IPS-15b (cell line): ENCODE results near the gene RGPD6.
"Not testable (repeated sequence)": the region's sequence is repeated elsewhere in the genome, so short reads cannot be mapped to it uniquely, and the experiment has no call there.

ENCODE experiments used
- H3K27me3 ChIP-seq: one replicate; pipeline ENCODE4 v1.6.1; 2013; ENCODE audit warnings: low read length; ENCODE audit not compliant: control insufficient read depth, insufficient read depth
- H3K36me3 ChIP-seq: one replicate; pipeline ENCODE4 v1.6.1; 2013; ENCODE audit warnings: low read length; ENCODE audit not compliant: control insufficient read depth, insufficient read depth
- H3K4me1 ChIP-seq: one replicate; pipeline ENCODE4 v1.6.1; 2013; ENCODE audit warnings: mild to moderate bottlenecking, low read length; ENCODE audit not compliant: control insufficient read depth, insufficient read depth
- H3K4me3 ChIP-seq: one replicate; pipeline ENCODE4 v1.5.1; 2013; ENCODE audit warnings: low read depth, low read length
- H3K9ac ChIP-seq: one replicate; pipeline ENCODE4 v1.6.1; 2013; ENCODE audit warnings: low read depth, mild to moderate bottlenecking, low read length
- H3K9me3 ChIP-seq: one replicate; pipeline ENCODE4 v1.6.1; 2013; ENCODE audit warnings: mild to moderate bottlenecking, low read length; ENCODE audit not compliant: control insufficient read depth, insufficient read depth

The RGPD6 gene

DNA sequence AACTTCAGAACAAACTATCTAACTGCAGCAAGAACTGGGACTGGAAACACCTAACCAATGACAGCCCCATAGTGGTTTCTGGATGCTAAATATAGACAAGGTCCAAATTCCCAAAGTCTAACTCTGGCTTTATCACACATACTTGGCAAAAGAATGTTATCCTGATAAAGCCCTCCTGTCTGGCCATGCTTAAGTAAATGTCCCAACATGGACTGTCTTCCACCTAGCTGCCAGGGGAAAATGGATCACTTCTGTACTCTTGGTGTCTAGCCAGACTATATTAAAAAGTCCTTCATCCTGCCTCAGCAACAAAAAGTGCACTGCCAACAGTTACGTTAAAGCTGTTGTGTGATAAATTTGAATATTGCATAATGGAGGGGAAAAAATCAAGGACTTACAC lies 11.5 kb upstream of the RGPD6 start:
- H3K36me3 ChIP-seq, H3K9me3 ChIP-seq, H3K4me1 ChIP-seq, H3K9ac ChIP-seq, H3K27me3 ChIP-seq, H3K4me3 ChIP-seq: not testable (repeated sequence)

DNA sequence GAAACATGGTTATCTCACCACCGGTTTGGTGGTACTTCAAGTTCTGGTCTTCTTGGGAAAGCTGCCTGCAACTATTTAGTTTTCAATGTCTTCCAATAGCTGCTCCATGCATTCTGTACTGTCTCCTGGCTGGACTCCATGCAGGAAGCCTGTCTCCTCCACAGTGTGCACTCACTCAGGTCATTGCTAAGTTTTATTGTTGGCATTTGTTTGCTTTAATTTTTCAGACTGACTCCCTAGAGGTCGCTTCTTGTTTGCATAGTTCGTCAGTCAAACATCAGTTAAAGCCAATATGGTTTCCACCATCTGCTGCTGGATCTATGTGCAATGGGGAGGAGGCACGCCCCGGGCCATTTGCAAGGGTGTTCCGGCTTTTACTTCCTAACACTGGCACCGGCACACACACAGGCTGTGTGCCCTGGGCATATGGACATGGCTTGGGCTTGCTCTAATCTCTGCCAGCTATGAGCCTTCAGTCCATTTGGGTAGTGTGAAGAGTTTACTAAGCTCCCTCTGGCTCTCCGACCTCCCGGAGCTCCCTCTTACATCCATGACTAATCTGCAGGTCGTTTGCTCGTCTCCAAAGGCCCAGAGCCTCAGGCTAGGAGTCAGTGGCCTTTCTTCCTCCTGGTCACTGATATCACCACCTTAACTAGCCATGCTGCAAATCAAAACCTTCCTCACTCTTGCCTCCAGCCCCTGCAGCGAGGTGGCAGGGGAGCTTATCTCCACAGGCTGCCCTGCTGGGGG lies 2.4 kb upstream of the RGPD6 start:
- H3K27me3 ChIP-seq, H3K4me1 ChIP-seq, H3K36me3 ChIP-seq, H3K9me3 ChIP-seq, H3K4me3 ChIP-seq, H3K9ac ChIP-seq: not testable (repeated sequence)

DNA sequence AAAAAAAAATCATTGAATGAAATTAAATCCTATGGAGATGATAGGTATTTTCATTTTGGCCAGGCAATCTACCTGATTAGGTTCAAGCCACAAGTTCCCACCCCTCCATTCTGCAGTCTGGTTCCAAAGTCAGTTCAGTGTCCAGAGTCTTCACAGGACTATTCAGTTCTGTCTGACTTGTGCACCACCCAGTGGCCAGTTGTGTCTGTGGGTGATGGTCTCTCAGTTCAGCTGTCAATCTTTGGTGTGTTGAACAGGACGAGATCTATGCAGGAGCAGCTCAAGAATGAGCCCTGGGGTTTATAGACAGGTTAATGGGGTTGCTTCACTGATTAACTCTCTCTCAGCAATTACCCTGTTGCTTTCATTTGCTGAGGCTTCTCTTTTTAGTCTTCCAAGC lies 1.4 kb upstream of the RGPD6 start:
- H3K9ac ChIP-seq, H3K36me3 ChIP-seq, H3K27me3 ChIP-seq, H3K4me3 ChIP-seq, H3K9me3 ChIP-seq, H3K4me1 ChIP-seq: not testable (repeated sequence)

DNA sequence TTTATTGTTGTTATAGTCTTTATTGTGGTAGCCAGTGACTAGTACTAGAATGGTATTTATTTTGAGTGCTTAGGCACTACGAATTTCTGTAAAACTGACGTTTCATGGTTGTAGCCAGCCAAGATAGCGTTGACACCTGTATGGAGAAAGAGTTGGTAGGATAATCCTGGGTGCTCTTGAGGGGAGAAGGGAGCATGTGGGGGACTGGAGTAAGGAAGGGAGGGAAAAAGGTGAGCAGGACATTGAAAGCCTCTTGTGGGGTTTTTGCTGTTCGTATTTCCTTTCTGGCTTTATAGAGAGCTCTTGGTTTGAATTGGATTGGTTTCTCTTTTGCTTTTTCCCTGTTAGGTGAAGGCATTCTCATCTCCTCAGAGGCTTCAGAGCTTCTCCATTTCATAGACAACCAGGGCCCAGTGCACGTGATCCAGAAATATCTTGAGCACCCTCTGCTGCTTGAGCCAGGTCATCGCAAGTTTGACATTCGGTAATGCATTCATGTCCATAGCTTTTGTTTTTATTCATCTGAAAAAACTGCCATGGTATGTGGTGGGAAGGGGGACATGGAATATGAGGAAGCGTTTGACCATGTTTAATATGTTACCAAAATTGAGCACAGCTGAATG lies 77.2 kb downstream of the RGPD6 start:
- H3K36me3 ChIP-seq, H3K9ac ChIP-seq, H3K9me3 ChIP-seq, H3K4me3 ChIP-seq, H3K4me1 ChIP-seq, H3K27me3 ChIP-seq: not testable (repeated sequence)

DNA sequence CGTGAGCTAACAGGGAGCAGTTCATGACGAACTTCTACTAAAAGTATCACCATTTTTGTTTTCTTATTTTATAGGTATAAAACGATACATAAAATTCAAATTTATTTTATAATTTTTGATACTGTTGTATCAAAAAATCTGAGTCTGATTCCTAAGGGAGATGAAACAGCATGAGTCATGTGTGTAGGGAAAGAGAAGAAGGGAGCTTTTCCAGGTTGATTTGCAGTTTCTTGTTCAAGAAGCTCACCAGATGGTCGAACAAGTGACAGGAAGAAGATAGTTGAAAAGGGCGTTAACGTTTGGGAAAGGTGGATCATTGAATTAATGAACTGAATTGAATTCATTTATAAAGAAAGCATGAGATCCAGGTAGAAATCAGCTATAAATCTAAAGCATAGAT lies 81.0 kb downstream of the RGPD6 start:
- H3K27me3 ChIP-seq, H3K36me3 ChIP-seq, H3K9ac ChIP-seq, H3K9me3 ChIP-seq, H3K4me1 ChIP-seq, H3K4me3 ChIP-seq: not testable (repeated sequence)

DNA sequence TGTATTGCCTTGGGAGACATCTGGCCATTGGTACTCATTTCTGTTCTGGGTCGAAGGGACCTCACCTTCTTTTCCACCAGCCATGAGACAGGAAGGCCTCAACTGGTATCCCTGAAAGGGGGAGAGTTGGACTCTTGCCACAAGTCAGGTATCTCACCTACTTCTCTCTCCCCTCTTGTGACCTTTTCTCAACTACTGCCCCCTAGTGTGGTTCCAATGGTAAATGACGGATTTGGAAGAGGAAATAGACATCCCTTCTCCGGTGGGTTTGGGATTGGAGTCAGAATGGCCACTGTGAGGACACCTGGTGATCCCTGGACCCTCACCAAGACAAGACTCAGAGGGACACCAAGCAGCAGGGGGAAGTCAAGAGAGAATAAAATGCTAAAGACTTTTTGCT lies 82.5 kb downstream of the RGPD6 start:
- not testable (repeated sequence) for H3K27me3 ChIP-seq, H3K4me3 ChIP-seq, H3K9me3 ChIP-seq, H3K4me1 ChIP-seq, H3K36me3 ChIP-seq, H3K9ac ChIP-seq

DNA sequence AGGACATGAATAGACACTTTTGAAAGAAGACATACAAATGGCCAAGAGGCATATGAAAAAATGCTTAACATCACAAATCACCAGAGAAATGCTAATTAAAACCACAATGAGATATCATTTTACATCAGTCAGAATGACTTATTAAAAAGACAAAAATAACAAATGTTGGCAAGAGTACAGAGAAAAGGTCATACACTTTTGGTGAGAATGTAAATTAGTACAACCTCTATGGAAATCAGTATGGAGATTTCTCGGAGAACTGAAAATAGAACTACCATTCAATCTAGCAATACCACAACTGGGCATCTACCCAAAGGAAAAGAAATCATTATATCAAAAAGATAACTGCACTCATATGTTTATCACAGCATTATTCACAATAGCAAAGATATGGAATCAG lies 88.0 kb downstream of the RGPD6 start:
- H3K4me3 ChIP-seq, H3K9me3 ChIP-seq, H3K9ac ChIP-seq, H3K27me3 ChIP-seq, H3K36me3 ChIP-seq, H3K4me1 ChIP-seq: not testable (repeated sequence)

DNA sequence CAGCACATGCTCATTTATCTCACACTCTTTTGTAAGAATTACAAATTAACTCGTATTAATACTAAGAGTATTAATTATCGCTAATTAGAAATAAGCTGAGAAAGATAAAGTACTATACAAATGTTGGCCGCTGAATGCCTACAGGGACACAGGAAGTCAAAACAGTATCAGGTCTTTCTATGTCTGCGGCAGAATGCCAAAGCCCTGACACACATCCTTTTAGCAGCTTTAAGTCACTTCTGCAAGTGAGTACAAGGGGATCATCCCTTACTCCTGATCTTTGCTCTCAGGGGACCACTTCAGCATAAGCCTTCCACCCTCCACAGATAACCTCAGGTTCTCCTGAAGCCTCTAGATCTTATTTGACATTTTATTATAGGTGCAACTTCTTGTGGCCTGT lies 94.3 kb downstream of the RGPD6 start:
- H3K9ac ChIP-seq, H3K27me3 ChIP-seq, H3K36me3 ChIP-seq, H3K4me1 ChIP-seq, H3K4me3 ChIP-seq, H3K9me3 ChIP-seq: not testable (repeated sequence)

DNA sequence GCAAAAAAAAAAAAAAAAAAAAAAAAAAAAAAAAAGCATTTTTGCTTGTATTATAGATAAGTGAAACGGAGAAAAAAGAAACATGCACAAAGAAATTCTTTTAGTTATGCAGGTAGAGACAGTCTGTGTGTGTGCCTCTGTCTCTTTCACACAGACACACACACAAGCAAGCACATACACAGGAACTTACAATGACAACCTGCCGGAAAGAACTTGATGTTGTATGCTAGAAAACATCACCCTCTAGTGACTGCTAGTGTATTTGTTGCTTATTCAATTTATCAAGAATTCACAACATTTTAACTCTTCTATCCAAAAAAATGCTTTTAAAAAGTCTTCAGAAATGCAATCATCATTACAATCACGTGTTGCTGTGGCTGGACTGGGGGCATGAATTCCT lies 95.8 kb downstream of the RGPD6 start:
- not testable (repeated sequence) for H3K27me3 ChIP-seq, H3K9me3 ChIP-seq, H3K36me3 ChIP-seq, H3K9ac ChIP-seq, H3K4me1 ChIP-seq, H3K4me3 ChIP-seq

DNA sequence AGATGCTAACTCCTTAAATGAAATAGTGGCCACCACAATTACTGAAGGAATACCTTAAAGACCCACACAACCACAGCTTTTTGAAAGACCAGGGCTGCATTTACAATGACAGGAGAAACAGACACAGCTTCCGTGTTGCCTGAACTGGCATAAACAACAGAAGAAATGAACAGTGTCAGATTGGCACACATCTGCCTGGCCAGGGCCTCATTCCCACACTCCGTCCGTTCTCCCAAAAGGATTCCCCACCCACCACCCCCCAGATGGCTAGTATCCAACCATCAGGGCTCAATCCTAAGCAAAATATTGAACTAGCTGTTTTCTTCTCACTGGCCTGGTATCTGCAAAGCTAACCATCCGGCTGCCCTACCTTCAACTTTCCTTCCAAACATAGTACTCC lies 96.9 kb downstream of the RGPD6 start:
- H3K27me3 ChIP-seq, H3K4me3 ChIP-seq, H3K4me1 ChIP-seq, H3K9me3 ChIP-seq, H3K36me3 ChIP-seq, H3K9ac ChIP-seq: not testable (repeated sequence)

DNA sequence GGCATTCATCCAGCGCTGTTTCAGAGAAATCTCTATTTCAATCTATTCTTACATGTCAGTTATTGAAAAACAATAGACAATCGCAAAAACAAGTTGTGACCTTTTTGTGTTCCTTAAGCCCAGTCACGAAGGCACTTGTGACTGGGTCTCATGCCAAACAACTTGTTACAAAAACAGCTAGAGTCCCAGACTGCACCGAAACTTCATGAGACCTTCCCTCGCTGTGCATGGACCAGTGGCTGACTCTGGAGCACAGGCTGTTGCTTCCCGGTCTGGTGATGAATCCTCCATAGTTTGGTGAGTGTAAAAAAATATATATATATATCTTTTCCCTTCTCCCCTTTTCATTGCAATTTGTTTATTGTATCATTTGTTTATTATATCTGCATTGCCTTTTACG lies 99.7 kb downstream of the RGPD6 start:
- H3K36me3 ChIP-seq, H3K4me1 ChIP-seq, H3K9ac ChIP-seq, H3K4me3 ChIP-seq, H3K27me3 ChIP-seq, H3K9me3 ChIP-seq: not testable (repeated sequence)

DNA sequence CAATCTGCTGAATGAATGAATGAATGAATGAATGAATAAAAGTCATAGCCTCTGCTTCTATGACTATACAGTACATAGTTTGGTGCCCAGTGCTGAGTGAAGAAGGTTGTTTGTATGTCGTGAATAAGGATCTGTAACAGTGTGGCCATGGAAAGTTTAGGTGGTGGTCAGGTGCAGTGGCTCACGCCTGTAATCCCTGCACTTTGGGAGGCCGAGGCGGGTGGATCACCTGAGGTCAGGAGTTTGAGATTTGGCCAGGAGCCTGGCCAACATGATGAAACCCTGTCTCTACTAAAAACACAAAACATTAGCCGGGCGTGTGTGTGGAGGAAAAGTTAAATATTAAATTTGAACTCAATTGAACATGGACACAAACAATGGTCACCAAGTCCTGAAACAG lies 100.1 kb downstream of the RGPD6 start:
- not testable (repeated sequence) for H3K9ac ChIP-seq, H3K4me3 ChIP-seq, H3K36me3 ChIP-seq, H3K4me1 ChIP-seq, H3K27me3 ChIP-seq, H3K9me3 ChIP-seq
